ENCODE results near the gene SECISBP2. TPM values are rescaled to one million over a fixed set of nuclear protein-coding genes. Genes with fewer than 3 reads are reported as not detected.

SECISBP2 gene
- total and polyA plus RNA-seq, 4 donors: 26.6 to 112 (median 43.0) TPM

DNA sequence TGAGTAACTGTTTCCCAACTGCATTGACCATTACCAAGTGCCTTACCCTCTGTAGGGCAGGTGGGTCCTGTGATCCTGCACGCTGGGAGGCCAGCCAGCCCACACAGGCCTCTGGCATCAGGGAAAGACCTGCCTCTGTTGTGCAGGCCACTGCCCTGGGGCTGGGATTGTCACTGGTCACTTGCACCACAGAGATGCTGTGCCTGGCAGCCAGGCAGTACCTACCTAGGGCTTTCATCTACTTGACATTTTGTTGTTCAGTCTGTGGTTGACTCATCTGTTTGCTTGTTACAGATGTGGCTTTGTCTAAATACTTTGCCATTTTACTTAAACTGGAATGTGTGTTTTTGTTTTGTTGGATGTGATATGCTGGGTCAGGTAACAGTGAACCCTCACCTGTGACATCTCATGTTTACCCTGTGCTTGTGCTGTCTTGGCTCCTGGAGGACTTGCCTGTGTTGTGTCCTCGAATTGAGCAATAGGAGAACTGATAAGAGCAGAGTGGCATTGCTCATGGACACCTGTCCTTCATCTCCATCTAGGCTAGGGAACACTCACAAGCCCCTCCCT is 32.8 kb downstream of the SECISBP2 start:
- Histone ChIP-seq H3K9me3 (ENCODE audit: control insufficient read depth in 4 of 4, insufficient read depth in 3 of 4, low read length in 3 of 4) (no peaks in the 10 kb centered on the region), H3K4me1 (ENCODE audit: control insufficient read depth in 5 of 5, insufficient read depth in 5 of 5, low read length in 5 of 5) (peaks cover 0 to 3% (median 0%) of the 10 kb centered on the region in 5 donors), H3K4me3 (no peak overlapping the region), H3K27me3 (ENCODE audit: control insufficient read depth in 3 of 3, insufficient read depth in 3 of 3, low read length in 2 of 3) (no peaks in the 10 kb centered on the region), H3K36me3 (ENCODE audit: control insufficient read depth in 4 of 4, insufficient read depth in 4 of 4, low read length in 4 of 4) (peaks cover 37 to 75% (median 62%) of the 10 kb centered on the region in 4 donors), H3K27ac (ENCODE audit: low read depth in 1 of 2, low read length in 1 of 2) (no peak overlapping the region), H3K9ac (ENCODE audit: insufficient read depth in 1 of 2, low read length in 2 of 2) (no peak overlapping the region)
- WGBS, 2 donors: 78 to 83% methylated on average over 2 of the region's 2 CpGs
- ATAC-seq (ENCODE audit: insufficient read depth, low FRiP score) (no peak), DNase-seq (no peak)
- no peak for TF ChIP-seq CTCF (IDR thresholded peaks at IDR 0.05; ENCODE audit: control extremely low read depth, extremely low read depth)

DNA sequence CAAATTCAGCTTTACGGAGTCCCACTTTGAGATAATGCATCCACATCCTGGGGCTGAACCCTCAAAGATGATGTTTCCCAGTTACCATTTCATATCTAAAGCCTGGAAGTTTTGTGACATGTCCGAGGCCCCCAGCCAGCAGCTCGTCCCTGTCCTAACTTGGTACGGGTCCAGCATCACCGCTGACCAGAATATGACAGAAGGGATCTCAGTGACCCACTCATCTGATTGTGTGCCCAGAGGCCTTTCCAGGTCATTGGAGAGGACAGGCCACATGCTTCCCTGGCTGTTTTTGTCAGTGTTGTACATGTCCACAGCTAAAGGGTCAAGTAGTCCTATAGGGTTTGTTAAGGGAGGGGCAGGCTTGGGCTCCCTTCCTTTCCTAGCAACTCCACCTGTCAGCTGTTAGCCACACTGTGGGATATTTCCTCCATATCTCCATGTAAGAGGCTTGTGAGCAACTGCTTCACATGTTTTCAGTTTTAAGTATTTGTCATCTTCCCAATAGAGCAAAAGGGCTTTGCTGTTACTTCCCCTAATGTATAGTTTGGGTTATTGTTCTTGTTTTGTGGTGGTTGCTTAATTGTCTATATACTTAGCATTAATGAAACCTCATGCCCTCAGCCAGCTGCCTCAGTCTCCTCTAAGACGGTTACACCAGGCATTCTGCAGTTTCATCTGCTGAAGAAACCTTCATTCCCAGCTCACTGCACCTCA is 33.4 kb downstream of the SECISBP2 start:
- ATAC-seq (ENCODE audit: insufficient read depth, low FRiP score) (no peak), DNase-seq (no peak)
- no peaks in the 10 kb centered on the region for H3K27me3 ChIP-seq (ENCODE audit: control insufficient read depth in 3 of 3, insufficient read depth in 3 of 3, low read length in 2 of 3)
- H3K9me3 ChIP-seq (ENCODE audit: control insufficient read depth in 4 of 4, insufficient read depth in 3 of 4, low read length in 3 of 4): no peaks in the 10 kb centered on the region
- no peak overlapping the region for H3K27ac ChIP-seq (ENCODE audit: low read depth in 1 of 2, low read length in 1 of 2)
- H3K4me3 ChIP-seq: no peak overlapping the region
- H3K9ac ChIP-seq (ENCODE audit: insufficient read depth in 1 of 2, low read length in 2 of 2): no peak overlapping the region
- H3K4me1 ChIP-seq (ENCODE audit: control insufficient read depth in 5 of 5, insufficient read depth in 5 of 5, low read length in 5 of 5): peaks cover 0 to 3% (median 0%) of the 10 kb centered on the region in 5 donors
- peaks cover 37 to 72% (median 64%) of the 10 kb centered on the region in 4 donors for H3K36me3 ChIP-seq (ENCODE audit: control insufficient read depth in 4 of 4, insufficient read depth in 4 of 4, low read length in 4 of 4)
- 90 to 92% methylated on average over 6 of the region's 6 CpGs for WGBS, 2 donors
- TF ChIP-seq CTCF (IDR thresholded peaks at IDR 0.05; ENCODE audit: control extremely low read depth, extremely low read depth): no peak

- peaks cover 37 to 76% (median 68%) of the 10 kb centered on the region in 4 donors for H3K36me3 ChIP-seq (ENCODE audit: control insufficient read depth in 4 of 4, insufficient read depth in 4 of 4, low read length in 4 of 4)
- DNase-seq: no peak
- no peak for ATAC-seq (ENCODE audit: insufficient read depth, low FRiP score)
- H3K9ac ChIP-seq (ENCODE audit: insufficient read depth in 1 of 2, low read length in 2 of 2): no peak overlapping the region
- no peak overlapping the region for H3K4me3 ChIP-seq
- H3K4me1 ChIP-seq (ENCODE audit: control insufficient read depth in 5 of 5, insufficient read depth in 5 of 5, low read length in 5 of 5): peaks cover 0 to 3% (median 0%) of the 10 kb centered on the region in 5 donors
- TF ChIP-seq CTCF (IDR thresholded peaks at IDR 0.05; ENCODE audit: control extremely low read depth, extremely low read depth): no peak
- no peaks in the 10 kb centered on the region for H3K27me3 ChIP-seq (ENCODE audit: control insufficient read depth in 3 of 3, insufficient read depth in 3 of 3, low read length in 2 of 3)
- no peak overlapping the region for H3K27ac ChIP-seq (ENCODE audit: low read depth in 1 of 2, low read length in 1 of 2)
- 57 to 62% methylated on average over 3 of the region's 3 CpGs for WGBS, 2 donors
- H3K9me3 ChIP-seq (ENCODE audit: control insufficient read depth in 4 of 4, insufficient read depth in 3 of 4, low read length in 3 of 4): no peaks in the 10 kb centered on the region
Measured at GRCh38 chr9:89352451-89352850, 34.2 kb downstream of the SECISBP2 start.

Measured in lung (tissue), 12 donors.